Breast epithelium (tissue), 3 donors: Measurements from ENCODE around the gene CRELD2.

ENCODE experiments used
- CTCF ChIP-seq, 3 donors: fragments of 450-650 bp; IDR thresholded peaks; one replicate each; pipeline ENCODE4 v1.5.1; 2016 to 2017; ENCODE audit warnings: antibody characterized with exemption in 3 of 3, mild to moderate bottlenecking in 3 of 3, moderate library complexity in 3 of 3
- POLR2A ChIP-seq: fragments of 450-650 bp; IDR thresholded peaks from one replicate; pipeline ENCODE4 v1.6.1; 2016; ENCODE audit warnings: antibody characterized with exemption, mild to moderate bottlenecking, moderate library complexity
- POLR2AphosphoS5 ChIP-seq, 3 donors: sonication (generic); formaldehyde crosslinking; IDR thresholded peaks; one replicate each; pipeline ENCODE4 v1.6.1; 2017; ENCODE audit warnings: antibody characterized with exemption in 3 of 3

- no peak for TF ChIP-seq CTCF (IDR thresholded peaks at IDR 0.05)
- TF ChIP-seq POLR2AphosphoS5 (IDR thresholded peaks at IDR 0.05): no peak
- TF ChIP-seq POLR2A: no peak
Measured at GRCh38 chr22:49963647-49964026, 45.2 kb downstream of the CRELD2 start.
